HepG2 (cell line): ENCODE measurements around the gene MAP3K2. TPM values are rescaled to one million over a fixed set of nuclear protein-coding genes. Genes with fewer than 3 reads are reported as not detected.
A peak's percentile ranks its signal among the peaks of the same experiment; 100 is the strongest.

ENCODE experiments used
- AFF4 ChIP-seq: sonication (generic); formaldehyde crosslinking; IDR thresholded peaks from 2 replicates; pipeline ENCODE4 v1.4.0; 2020; ENCODE audit warnings: missing genetic modification reagents
- ARID3A ChIP-seq: IDR thresholded peaks from 2 replicates; pipeline ENCODE4 v1.6.1; 2012; ENCODE audit warnings: low read depth, low read length, improper control_type of control experiment
- BCLAF1 ChIP-seq: fragments of 450-650 bp; IDR thresholded peaks from 2 replicates; pipeline ENCODE4 v1.6.1; 2017; ENCODE audit warnings: mild to moderate bottlenecking
- CREM ChIP-seq, 2 experiments: sonication (generic) in 1 of 2; formaldehyde crosslinking in 1 of 2; IDR thresholded peaks; 2 replicates each; pipeline versions ENCODE4 v1.4.0 to v1.6.1; 2016 to 2020; ENCODE audit warnings: antibody characterized with exemption in 1 of 2, mild to moderate bottlenecking in 1 of 2, missing genetic modification reagents in 1 of 2
- MED8 ChIP-seq: sonication (generic); formaldehyde crosslinking; IDR thresholded peaks from 2 replicates; pipeline ENCODE4 v1.8.1; 2023; ENCODE audit warnings: mild to moderate bottlenecking, missing genetic modification reagents; ENCODE audit not compliant: insufficient replicate concordance
- MTA1 ChIP-seq: sonication (generic); formaldehyde crosslinking; IDR thresholded peaks from 2 replicates; pipeline ENCODE4 v1.4.0; 2020; ENCODE audit warnings: missing genetic modification reagents, mild to moderate bottlenecking, borderline replicate concordance
- REXO4 ChIP-seq: sonication (generic); formaldehyde crosslinking; IDR thresholded peaks from 2 replicates; pipeline ENCODE4 v1.8.0; 2022; ENCODE audit warnings: missing genetic modification reagents, mild to moderate bottlenecking, borderline replicate concordance
- SALL1 ChIP-seq: sonication (generic); formaldehyde crosslinking; IDR thresholded peaks from 2 replicates; pipeline ENCODE4 v1.8.0; 2022; ENCODE audit warnings: mild to moderate bottlenecking, missing genetic modification reagents
- SAP130 ChIP-seq: IDR thresholded peaks from 2 replicates; pipeline ENCODE4 v1.6.1; 2016; ENCODE audit warnings: low read depth
- SMAD3 ChIP-seq: sonication (generic); formaldehyde crosslinking; IDR thresholded peaks from 2 replicates; pipeline ENCODE4 v1.4.0; 2020; ENCODE audit warnings: missing genetic modification reagents
- SP4 ChIP-seq: sonication (generic); formaldehyde crosslinking; IDR thresholded peaks from 2 replicates; pipeline ENCODE4 v1.8.1; 2023; ENCODE audit warnings: mild to moderate bottlenecking, missing genetic modification reagents
- ZBTB38 ChIP-seq: sonication (generic); formaldehyde crosslinking; IDR thresholded peaks from 2 replicates; pipeline ENCODE4 v1.5.1; 2020; ENCODE audit warnings: mild to moderate bottlenecking, missing genetic modification reagents
- ZNF331 ChIP-seq: sonication (generic); formaldehyde crosslinking; IDR thresholded peaks from 2 replicates; pipeline ENCODE4 v1.4.0; 2020; ENCODE audit warnings: missing genetic modification reagents
- ZNF501 ChIP-seq: sonication (generic); formaldehyde crosslinking; IDR thresholded peaks from 2 replicates; pipeline ENCODE4 v1.5.1; 2020; ENCODE audit warnings: mild to moderate bottlenecking, moderate library complexity, missing genetic modification reagents
- ZNF615 ChIP-seq: sonication (generic); formaldehyde crosslinking; IDR thresholded peaks from 2 replicates; pipeline ENCODE4 v1.5.0; 2020; ENCODE audit warnings: mild to moderate bottlenecking, missing genetic modification reagents, borderline replicate concordance
- ZNF687 ChIP-seq: sonication (generic); formaldehyde crosslinking; IDR thresholded peaks from 2 replicates; pipeline ENCODE4 v1.5.1; 2020; ENCODE audit warnings: mild to moderate bottlenecking, missing genetic modification reagents, moderate library complexity
- polyA plus RNA-seq, 8 experiments: library from polyadenylated mRNA; depleted of rRNA in 3 of 8; stranded (reverse) in 7 of 8; unstranded in 1 of 8; fragments of >200 nt; fragmentation: Illumina TruSeq in 4 of 8; extraction: Trizol in 4 of 8; gene quantifications; 2 replicates each; pipeline versions ENCODE4 v1.2.1 to v1.2.3, GENCODE V29; 2011 to 2016; ENCODE audit warnings: low read depth in 4 of 8, missing spikeins in 1 of 8, mixed read lengths in 1 of 8; ENCODE audit not compliant: insufficient read depth in 1 of 8
- total RNA-seq, 5 experiments: library from RNA; depleted of rRNA; stranded (reverse); fragments of >200 nt; fragmentation: Illumina TruSeq; extraction: Trizol; gene quantifications; 2 replicates each; pipeline ENCODE4 v1.2.3, GENCODE V29; 2016; ENCODE audit warnings: low read depth in 1 of 5

MAP3K2 gene
- total and polyA plus RNA-seq, 2 of the 13 experiments (the other 11 are each of a cell fraction or from before 2014, with no cell fraction given): 12.2 to 37.2 TPM

GRCh38 chr2:127431408-127432023, 43.7 kb upstream of the MAP3K2 start (continued):
- TF ChIP-seq AFF4 (CRISPR knock-in tag) (no peak), ZNF501 (CRISPR knock-in tag) (0 out of 2 replicates have a peak, but pooled peaks have one; percentile 38), SP4 (CRISPR knock-in tag) (no peak), SALL1 (peak; percentile 25; the same call in 1 of the 2 replicates), BCLAF1 (no peak), MED8 (CRISPR knock-in tag) (no peak), ZBTB38 (peak; percentile 37; the same call in 1 of the 2 replicates), ARID3A (no peak), SAP130 (CRISPR knock-in tag) (0 out of 2 replicates have a peak, but pooled peaks have one; percentile 22), CREM (IDR thresholded peaks at IDR 0.05) (no peak), CREM (CRISPR knock-in tag; IDR thresholded peaks at IDR 0.05) (no peak), REXO4 (CRISPR knock-in tag) (no peak), ZNF615 (no peak), ZNF331 (CRISPR knock-in tag) (no peak), SMAD3 (CRISPR knock-in tag) (no peak), MTA1 (peak; percentile 44; the same call in 1 of the 2 replicates), ZNF687 (CRISPR knock-in tag) (peak; percentile 60)
